Breast epithelium (tissue), 3 donors: ENCODE measurements around the gene E2F4.

ENCODE experiments used
- POLR2A ChIP-seq: fragments of 450-650 bp; IDR thresholded peaks from one replicate; pipeline ENCODE4 v1.6.1; 2016; ENCODE audit warnings: antibody characterized with exemption, mild to moderate bottlenecking, moderate library complexity
- TF ChIP-seq, protein P1 (sequence below), 3 donors: fragments of 450-650 bp; IDR thresholded peaks; one replicate each; pipeline ENCODE4 v1.5.1; 2016 to 2017; ENCODE audit warnings: antibody characterized with exemption in 3 of 3, mild to moderate bottlenecking in 3 of 3, moderate library complexity in 3 of 3

DNA sequence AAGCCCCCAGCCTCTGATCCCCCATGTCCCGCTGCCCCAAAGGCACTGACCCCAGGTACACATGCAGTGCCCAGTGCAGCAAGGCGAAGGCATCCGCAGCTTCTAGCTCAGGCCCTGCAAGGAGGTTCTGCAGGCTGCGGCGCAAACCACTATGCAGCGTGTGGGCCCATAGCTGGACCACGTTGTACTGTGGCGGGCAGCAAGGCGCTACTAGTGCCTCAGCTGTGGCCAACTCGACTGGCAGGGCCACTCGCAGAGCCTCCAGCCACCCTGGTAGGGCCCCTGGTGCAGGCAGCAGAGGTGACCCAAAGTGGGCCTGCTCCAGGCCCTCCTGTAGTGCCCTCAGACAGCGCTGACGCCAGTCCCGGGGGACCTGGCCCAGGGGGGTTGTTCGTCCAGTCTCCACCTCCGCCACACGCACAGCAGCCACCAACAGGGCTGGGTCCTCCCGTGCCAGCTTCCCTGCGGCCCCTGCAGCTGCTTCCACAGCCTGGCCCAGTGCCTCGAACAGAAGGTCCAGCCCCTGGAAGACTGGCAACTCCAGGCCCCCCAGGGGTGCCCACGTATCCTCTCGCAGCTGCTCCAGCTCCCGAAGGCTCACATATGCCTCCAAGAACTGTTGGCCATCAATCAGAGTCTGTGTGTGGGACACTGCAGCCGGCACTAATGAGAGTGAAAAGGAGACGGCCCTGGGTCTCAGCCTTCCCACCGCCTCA lies 4.6 kb upstream of the E2F4 start:
- TF ChIP-seq, protein P1, sequence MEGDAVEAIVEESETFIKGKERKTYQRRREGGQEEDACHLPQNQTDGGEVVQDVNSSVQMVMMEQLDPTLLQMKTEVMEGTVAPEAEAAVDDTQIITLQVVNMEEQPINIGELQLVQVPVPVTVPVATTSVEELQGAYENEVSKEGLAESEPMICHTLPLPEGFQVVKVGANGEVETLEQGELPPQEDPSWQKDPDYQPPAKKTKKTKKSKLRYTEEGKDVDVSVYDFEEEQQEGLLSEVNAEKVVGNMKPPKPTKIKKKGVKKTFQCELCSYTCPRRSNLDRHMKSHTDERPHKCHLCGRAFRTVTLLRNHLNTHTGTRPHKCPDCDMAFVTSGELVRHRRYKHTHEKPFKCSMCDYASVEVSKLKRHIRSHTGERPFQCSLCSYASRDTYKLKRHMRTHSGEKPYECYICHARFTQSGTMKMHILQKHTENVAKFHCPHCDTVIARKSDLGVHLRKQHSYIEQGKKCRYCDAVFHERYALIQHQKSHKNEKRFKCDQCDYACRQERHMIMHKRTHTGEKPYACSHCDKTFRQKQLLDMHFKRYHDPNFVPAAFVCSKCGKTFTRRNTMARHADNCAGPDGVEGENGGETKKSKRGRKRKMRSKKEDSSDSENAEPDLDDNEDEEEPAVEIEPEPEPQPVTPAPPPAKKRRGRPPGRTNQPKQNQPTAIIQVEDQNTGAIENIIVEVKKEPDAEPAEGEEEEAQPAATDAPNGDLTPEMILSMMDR (IDR thresholded peaks at IDR 0.05) = no peak
- no peak for TF ChIP-seq POLR2A
